Measurements from ENCODE around the gene CCL8. TPM values are rescaled to one million over a fixed set of nuclear protein-coding genes. Genes with fewer than 3 reads are reported as not detected.

The CCL8 gene
- total RNA-seq, 1 experiment from 2014 or later, result not detected

DNA sequence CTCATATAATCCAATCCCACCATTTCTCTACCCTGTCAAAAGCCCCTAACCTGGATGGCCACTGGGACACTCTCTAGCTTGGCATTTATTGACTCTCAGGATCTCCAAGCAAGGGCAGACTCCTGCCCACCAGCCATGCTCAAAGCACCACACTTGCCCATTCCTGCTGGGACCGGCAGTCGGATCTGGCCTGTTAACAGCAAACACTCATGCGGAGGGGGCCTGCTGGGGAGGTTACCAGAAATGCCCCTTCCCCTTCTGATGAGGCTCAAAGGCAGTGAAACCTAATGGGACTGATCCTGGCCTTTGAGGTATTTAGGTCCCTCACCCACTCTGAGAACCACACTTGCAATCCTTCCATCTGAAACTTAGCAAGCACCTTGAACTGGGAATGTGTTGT is 50.3 kb downstream of the CCL8 start:
- Histone ChIP-seq H3K4me3 (ENCODE audit: low read depth in 2 of 2, low read length in 2 of 2) (no peak overlapping the region), H3K27me3 (ENCODE audit: control insufficient read depth, insufficient read depth, low read length) (no peaks in the 10 kb centered on the region), H3K9me3 (ENCODE audit: control insufficient read depth, insufficient read depth, low read depth, low read length) (no peaks in the 10 kb centered on the region), H3K4me1 (ENCODE audit: control insufficient read depth, insufficient read depth, low read length) (no peaks in the 10 kb centered on the region), H3K27ac (ENCODE audit: low read length) (no peak overlapping the region), H3K36me3 (ENCODE audit: control insufficient read depth, insufficient read depth, low read length) (no peaks in the 10 kb centered on the region)
- BruUV-seq (replicated peaks), result no TSS peak
- CTCF ChIA-PET, result no interaction called here
- intact Hi-C loops (cut with micrococcal nuclease; ENCODE audit: unreplicated experiment), result loop anchor here (10.0 kb wide), 1 partner anchor 595 kb away; no protein-coding TSS in a partner anchor
- POLR2A ChIA-PET, result no interaction called here
- DNase-seq (ENCODE audit: low read depth, low spot score) (no peak), ATAC-seq (no peak)
- in situ Hi-C loops (cut with HindIII; ENCODE audit: low pct_unique_long_range_greater_than_20kb, low sequenced_read_pairs), result no loop called here
- no peak for TF ChIP-seq POLR2AphosphoS5 (IDR thresholded peaks at IDR 0.05; ENCODE audit: low read depth, low read length)
- TF ChIP-seq, protein P1, sequence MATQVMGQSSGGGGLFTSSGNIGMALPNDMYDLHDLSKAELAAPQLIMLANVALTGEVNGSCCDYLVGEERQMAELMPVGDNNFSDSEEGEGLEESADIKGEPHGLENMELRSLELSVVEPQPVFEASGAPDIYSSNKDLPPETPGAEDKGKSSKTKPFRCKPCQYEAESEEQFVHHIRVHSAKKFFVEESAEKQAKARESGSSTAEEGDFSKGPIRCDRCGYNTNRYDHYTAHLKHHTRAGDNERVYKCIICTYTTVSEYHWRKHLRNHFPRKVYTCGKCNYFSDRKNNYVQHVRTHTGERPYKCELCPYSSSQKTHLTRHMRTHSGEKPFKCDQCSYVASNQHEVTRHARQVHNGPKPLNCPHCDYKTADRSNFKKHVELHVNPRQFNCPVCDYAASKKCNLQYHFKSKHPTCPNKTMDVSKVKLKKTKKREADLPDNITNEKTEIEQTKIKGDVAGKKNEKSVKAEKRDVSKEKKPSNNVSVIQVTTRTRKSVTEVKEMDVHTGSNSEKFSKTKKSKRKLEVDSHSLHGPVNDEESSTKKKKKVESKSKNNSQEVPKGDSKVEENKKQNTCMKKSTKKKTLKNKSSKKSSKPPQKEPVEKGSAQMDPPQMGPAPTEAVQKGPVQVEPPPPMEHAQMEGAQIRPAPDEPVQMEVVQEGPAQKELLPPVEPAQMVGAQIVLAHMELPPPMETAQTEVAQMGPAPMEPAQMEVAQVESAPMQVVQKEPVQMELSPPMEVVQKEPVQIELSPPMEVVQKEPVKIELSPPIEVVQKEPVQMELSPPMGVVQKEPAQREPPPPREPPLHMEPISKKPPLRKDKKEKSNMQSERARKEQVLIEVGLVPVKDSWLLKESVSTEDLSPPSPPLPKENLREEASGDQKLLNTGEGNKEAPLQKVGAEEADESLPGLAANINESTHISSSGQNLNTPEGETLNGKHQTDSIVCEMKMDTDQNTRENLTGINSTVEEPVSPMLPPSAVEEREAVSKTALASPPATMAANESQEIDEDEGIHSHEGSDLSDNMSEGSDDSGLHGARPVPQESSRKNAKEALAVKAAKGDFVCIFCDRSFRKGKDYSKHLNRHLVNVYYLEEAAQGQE (IDR thresholded peaks at IDR 0.05; ENCODE audit: insufficient read depth in 1 of 2, low read depth in 2 of 2, low read length in 1 of 2), result no peak
- TF ChIP-seq, protein P2, sequence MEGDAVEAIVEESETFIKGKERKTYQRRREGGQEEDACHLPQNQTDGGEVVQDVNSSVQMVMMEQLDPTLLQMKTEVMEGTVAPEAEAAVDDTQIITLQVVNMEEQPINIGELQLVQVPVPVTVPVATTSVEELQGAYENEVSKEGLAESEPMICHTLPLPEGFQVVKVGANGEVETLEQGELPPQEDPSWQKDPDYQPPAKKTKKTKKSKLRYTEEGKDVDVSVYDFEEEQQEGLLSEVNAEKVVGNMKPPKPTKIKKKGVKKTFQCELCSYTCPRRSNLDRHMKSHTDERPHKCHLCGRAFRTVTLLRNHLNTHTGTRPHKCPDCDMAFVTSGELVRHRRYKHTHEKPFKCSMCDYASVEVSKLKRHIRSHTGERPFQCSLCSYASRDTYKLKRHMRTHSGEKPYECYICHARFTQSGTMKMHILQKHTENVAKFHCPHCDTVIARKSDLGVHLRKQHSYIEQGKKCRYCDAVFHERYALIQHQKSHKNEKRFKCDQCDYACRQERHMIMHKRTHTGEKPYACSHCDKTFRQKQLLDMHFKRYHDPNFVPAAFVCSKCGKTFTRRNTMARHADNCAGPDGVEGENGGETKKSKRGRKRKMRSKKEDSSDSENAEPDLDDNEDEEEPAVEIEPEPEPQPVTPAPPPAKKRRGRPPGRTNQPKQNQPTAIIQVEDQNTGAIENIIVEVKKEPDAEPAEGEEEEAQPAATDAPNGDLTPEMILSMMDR (IDR thresholded peaks at IDR 0.05), result no peak
- TF ChIP-seq TCF7L2 (IDR thresholded peaks at IDR 0.05; ENCODE audit: low read depth, low read length), result no peak
- no peak for TF ChIP-seq SIN3A (IDR thresholded peaks at IDR 0.05; ENCODE audit: borderline replicate concordance, insufficient read depth, low read depth, low read length)

DNA sequence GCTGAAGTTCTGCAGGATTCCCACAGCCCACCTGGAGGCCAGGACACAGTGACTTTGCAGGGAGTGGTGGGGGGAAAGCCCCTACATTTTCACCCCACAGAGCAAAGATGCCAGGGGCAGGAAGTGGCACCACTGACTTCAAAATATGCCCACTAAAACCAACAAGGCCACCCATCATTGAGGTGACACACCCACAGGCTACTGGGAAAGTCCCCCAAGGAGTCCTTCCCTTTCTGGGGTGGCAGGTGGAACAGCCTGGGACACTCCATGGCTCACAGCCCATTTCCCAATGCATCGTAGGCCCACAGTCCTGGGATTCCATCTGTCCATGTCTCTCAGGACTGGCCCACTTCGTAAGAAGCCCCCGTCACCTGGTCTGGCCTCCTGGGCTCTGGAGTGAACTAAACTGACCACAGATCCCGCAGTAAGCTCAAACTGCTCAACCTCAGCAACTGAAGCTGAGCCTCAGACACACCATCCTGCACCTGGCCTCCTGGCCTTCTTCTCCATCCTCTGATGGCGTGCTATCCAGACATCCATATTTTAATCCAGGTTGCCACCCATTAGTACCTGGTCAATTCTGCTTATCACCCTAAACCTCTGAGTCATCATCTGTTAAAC is 51.3 kb downstream of the CCL8 start:
- no peaks in the 10 kb centered on the region for H3K27me3 ChIP-seq (ENCODE audit: control insufficient read depth, insufficient read depth, low read length)
- ATAC-seq (no peak), DNase-seq (ENCODE audit: low read depth, low spot score) (no peak)
- no TSS peak for BruUV-seq (replicated peaks)
- no peaks in the 10 kb centered on the region for H3K36me3 ChIP-seq (ENCODE audit: control insufficient read depth, insufficient read depth, low read length)
- intact Hi-C loops (cut with micrococcal nuclease; ENCODE audit: unreplicated experiment) (no loop called here), in situ Hi-C loops (cut with HindIII; ENCODE audit: low pct_unique_long_range_greater_than_20kb, low sequenced_read_pairs) (no loop called here)
- ChIA-PET POLR2A (no interaction called here), CTCF (no interaction called here)
- H3K9me3 ChIP-seq (ENCODE audit: control insufficient read depth, insufficient read depth, low read depth, low read length), result no peaks in the 10 kb centered on the region
- H3K27ac ChIP-seq (ENCODE audit: low read length), result peak overlapping the region; percentile 7; the same call in 1 of the 2 replicates
- no peaks in the 10 kb centered on the region for H3K4me1 ChIP-seq (ENCODE audit: control insufficient read depth, insufficient read depth, low read length)
- no peak for TF ChIP-seq SIN3A (IDR thresholded peaks at IDR 0.05; ENCODE audit: borderline replicate concordance, insufficient read depth, low read depth, low read length)
- TF ChIP-seq, protein P1 (IDR thresholded peaks at IDR 0.05; ENCODE audit: insufficient read depth in 1 of 2, low read depth in 2 of 2, low read length in 1 of 2), result no peak
- TF ChIP-seq, protein P2 (IDR thresholded peaks at IDR 0.05), result no peak
- TF ChIP-seq POLR2AphosphoS5 (IDR thresholded peaks at IDR 0.05; ENCODE audit: low read depth, low read length), result no peak
- TF ChIP-seq TCF7L2 (IDR thresholded peaks at IDR 0.05; ENCODE audit: low read depth, low read length), result no peak
- no peak overlapping the region for H3K4me3 ChIP-seq (ENCODE audit: low read depth in 2 of 2, low read length in 2 of 2)
